ENCODE results near the gene WNT7A.

The WNT7A gene

GRCh38 chr3:13851997-13852637 is 27.8 kb downstream of the WNT7A start:
- Histone ChIP-seq H3K4me3 (no peak overlapping the region), H3K27ac (no peak overlapping the region)
- TF ChIP-seq, protein P1, sequence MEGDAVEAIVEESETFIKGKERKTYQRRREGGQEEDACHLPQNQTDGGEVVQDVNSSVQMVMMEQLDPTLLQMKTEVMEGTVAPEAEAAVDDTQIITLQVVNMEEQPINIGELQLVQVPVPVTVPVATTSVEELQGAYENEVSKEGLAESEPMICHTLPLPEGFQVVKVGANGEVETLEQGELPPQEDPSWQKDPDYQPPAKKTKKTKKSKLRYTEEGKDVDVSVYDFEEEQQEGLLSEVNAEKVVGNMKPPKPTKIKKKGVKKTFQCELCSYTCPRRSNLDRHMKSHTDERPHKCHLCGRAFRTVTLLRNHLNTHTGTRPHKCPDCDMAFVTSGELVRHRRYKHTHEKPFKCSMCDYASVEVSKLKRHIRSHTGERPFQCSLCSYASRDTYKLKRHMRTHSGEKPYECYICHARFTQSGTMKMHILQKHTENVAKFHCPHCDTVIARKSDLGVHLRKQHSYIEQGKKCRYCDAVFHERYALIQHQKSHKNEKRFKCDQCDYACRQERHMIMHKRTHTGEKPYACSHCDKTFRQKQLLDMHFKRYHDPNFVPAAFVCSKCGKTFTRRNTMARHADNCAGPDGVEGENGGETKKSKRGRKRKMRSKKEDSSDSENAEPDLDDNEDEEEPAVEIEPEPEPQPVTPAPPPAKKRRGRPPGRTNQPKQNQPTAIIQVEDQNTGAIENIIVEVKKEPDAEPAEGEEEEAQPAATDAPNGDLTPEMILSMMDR (IDR thresholded peaks at IDR 0.05), result no peak
- no peak for DNase-seq (ENCODE audit: low spot score)

- DNase-seq (ENCODE audit: low spot score), result no peak
- H3K4me3 ChIP-seq, result no peak overlapping the region
- H3K27ac ChIP-seq, result no peak overlapping the region
- TF ChIP-seq, protein P1 (IDR thresholded peaks at IDR 0.05), result no peak
Measured at GRCh38 chr3:13851091-13851849, 28.6 kb downstream of the WNT7A start.

- H3K27ac ChIP-seq, result no peak overlapping the region
- DNase-seq (ENCODE audit: low spot score), result no peak
- no peak overlapping the region for H3K4me3 ChIP-seq
- TF ChIP-seq, protein P1 (IDR thresholded peaks at IDR 0.05), result no peak
Measured at GRCh38 chr3:13850161-13850945, 29.5 kb downstream of the WNT7A start.

DNA sequence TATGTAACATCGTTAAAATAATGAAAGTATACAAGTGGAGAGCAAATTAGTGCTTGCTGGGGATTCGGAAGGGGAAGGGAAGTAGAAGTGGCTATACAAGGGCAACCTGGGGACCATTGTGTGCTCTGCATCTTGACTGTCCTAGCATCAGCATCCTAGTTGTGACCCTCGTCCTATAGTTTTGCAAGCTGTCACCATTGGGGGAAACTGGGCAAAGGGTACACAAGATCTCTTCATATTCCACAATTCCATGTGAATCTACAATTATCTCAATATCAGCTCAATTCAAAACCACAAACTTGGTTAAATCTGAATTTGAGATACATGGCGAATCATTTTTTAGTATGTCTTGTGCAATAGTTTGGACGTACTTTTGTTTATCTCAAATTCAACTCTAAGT is 30.9 kb downstream of the WNT7A start:
- no peak for DNase-seq (ENCODE audit: low spot score)
- H3K27ac ChIP-seq, result no peak overlapping the region
- TF ChIP-seq, protein P1 (IDR thresholded peaks at IDR 0.05), result no peak
- H3K4me3 ChIP-seq, result no peak overlapping the region

- TF ChIP-seq, protein P1 (IDR thresholded peaks at IDR 0.05), result no peak
- Histone ChIP-seq H3K27ac (no peak overlapping the region), H3K4me3 (no peak overlapping the region)
- DNase-seq (ENCODE audit: low spot score), result no peak
Measured at GRCh38 chr3:13846716-13847570, 32.9 kb downstream of the WNT7A start.

DNA sequence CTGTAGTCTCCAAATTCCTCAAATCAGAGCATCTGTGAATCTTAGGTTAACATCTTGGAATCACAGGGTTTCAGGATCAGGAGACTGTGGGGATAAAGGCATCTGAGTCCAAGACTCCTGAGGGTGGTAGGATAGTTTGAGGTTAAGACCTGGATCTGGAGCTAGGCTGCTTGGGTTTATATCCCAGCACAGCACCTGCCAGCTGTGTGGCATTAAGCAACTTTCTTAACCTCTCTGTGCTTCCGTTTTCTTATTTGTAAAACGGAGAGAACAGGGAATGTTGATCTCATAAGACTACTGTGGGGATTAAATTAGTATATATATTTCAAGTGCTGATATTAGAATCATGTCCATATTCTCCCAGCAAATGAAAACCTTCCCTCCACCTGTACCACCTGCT is 33.6 kb downstream of the WNT7A start:
- TF ChIP-seq, protein P1 (IDR thresholded peaks at IDR 0.05), result no peak
- no peak for DNase-seq (ENCODE audit: low spot score)
- H3K27ac ChIP-seq, result no peak overlapping the region
- no peak overlapping the region for H3K4me3 ChIP-seq

Measured in coronary artery (tissue), 2 donors.